Caki2 (cell line): ENCODE measurements around the gene CLEC5A. TPM values are rescaled to one million over a fixed set of nuclear protein-coding genes. Genes with fewer than 3 reads are reported as not detected.
"Not testable (repeated sequence)": the region's sequence is repeated elsewhere in the genome, so short reads cannot be mapped to it uniquely, and the experiment has no call there.

Source experiments
- DNase-seq: peaks from one replicate; pipeline ENCODE4 v3.0.0-alpha.2; 2015; ENCODE audit warnings: low read depth
- in situ Hi-C: cut with HindIII; loops from 2 replicates; pipeline ENCODE4 v1.10.0; 2016; ENCODE audit warnings: low sequenced_read_pairs, low pct_unique_long_range_greater_than_20kb, mixed read lengths
- total RNA-seq: library from RNA; depleted of rRNA; stranded (reverse); fragments of >200 nt; shearing (Covaris generic); gene quantifications from 2 replicates; pipeline ENCODE4 v1.2.3, GENCODE V29; 2014; ENCODE audit warnings: low replicate concordance; rRNA removed

CLEC5A gene
- not detected in 2 replicates for total RNA-seq

DNA sequence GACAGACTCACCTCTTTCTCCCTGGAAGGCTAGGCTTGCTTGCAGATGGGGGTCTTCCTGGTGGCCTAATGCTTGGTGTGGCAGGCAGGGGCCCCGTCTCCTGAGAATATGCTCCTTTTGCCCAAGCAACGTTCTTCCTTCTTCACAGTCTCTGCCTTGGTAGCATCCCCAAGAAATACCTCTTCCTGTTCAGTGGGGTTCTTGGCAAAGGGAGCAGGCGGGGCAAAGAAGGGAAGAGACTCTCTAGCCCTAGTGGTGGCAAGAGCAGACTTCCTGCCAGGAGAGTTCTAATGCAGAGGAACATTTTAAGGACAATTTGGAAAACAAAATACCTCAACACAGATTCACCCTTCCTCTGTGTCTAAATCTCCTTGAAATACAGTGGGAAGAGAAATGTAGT is at the start of gene CLEC5A:
CLEC5A (minus strand) TSS at position 179 of the 400 bp plus-strand sequence. CDS start 682 bp downstream, outside the sequence.
- in situ Hi-C loops, result no loop called here
- DNase-seq, result no peak

GRCh38 chr7:141993354-141993753 is 46.6 kb upstream of the CLEC5A start:
- DNase-seq, result no peak
- in situ Hi-C loops, result no loop called here

GRCh38 chr7:141992688-141993087 is 45.9 kb upstream of the CLEC5A start:
- no peak for DNase-seq
- in situ Hi-C loops, result no loop called here

DNA sequence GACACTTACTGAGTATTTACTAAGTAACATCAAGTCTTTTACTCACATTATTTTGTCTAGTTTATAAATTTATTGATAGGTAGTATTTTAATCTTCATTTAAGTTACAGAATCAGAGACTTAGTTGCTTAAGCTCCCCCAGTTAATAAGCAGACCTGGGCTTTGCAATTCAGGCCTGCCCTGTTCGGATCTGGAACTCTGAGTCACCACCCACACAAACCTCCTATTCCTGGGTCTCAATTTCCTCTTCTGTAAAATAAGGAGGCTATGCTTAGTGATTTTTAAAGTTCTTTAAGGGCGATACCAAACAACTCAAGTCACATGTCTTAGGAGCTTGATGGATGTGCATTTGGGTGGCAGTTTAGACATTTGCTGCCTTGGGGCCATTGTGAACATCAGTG is 45.4 kb upstream of the CLEC5A start:
- no peak for DNase-seq
- in situ Hi-C loops, result no loop called here

- in situ Hi-C loops, result no loop called here
- DNase-seq, result no peak
Observed at GRCh38 chr7:141991140-141991539, 44.4 kb upstream of the CLEC5A start.

DNA sequence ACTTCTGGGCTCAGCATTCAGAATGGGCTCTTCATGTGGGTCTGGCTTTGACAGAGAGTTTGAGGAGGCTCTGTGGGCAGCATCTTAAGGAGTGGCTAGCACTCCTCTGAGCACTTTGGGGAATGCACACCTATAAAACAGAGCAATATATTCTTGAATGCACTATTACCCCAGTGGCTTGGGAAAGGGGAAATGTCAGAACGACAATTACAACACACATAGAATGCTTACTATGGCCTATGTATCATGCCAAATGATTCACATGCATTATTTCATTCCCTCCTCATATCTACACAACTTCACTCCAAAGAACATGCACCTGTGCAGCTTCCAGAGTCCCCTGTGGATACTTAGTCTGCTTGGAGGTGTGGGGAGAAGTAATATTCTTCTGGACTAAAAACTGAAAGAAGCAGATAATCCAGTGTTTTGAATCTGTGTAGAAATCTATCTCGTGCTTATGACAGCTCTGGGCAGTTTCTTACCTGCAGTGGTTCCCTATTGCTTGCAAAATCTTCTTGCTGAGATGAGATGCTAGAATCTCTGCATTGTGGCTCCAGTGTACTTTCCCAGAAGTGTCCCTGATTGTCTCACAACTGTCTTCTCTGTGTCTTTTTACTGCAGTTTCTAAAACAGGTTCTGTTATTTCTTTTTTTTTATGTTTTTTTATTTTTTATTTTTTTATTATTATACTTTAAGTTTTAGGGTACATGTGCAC is 43.4 kb upstream of the CLEC5A start:
- no peak for DNase-seq
- in situ Hi-C loops, result no loop called here

DNA sequence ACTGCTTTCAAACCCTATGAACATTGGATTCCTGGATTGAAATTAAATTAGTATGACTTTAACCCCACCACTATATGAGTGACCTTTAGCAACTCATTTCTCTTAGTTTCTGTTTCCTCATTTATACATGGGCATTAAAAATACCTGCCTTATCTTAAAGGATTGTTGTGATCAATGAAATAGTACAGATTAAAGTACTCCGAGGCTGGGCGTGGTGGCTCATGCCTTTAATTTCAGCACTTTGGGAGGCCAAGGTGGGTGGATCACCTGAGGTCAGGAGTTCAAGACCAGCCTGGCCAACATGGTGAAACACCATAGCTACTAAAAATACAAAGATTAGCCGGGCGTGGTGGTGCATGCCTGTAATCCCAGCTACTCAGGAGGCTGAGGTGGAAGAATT is 41.0 kb upstream of the CLEC5A start:
- in situ Hi-C loops, DNase-seq: not testable (repeated sequence)

DNA sequence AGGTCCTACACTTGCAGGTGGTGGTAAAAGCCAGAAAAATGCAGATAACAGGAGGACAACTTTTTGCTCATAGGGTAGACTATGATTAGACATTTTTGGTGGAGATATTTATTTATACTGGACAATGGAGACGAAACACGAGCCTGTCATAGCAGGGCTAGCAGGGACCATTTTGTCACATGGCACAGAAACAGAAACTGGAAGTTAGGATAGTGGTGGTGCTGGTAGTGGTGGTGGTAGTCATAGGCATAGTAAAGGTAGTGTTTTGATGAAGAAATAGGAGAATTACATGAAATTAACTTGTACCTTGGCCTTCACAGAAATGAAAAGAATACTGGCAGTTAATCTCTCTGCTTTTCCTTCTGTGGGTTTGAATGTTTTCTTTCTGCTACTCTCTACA is 40.1 kb upstream of the CLEC5A start:
- no peak for DNase-seq

GRCh38 chr7:141985926-141986325 is 39.2 kb upstream of the CLEC5A start:
- in situ Hi-C loops, DNase-seq: not testable (repeated sequence)

More for the DNA sequence above, 40.1 kb upstream of the CLEC5A start:
- in situ Hi-C loops, result no loop called here

GRCh38 chr7:141979568-141979967 is 32.8 kb upstream of the CLEC5A start:
- in situ Hi-C loops, result no loop called here
- no peak for DNase-seq

GRCh38 chr7:141978351-141978750 is 31.6 kb upstream of the CLEC5A start:
- DNase-seq, result no peak
- in situ Hi-C loops, result no loop called here

GRCh38 chr7:141976524-141977245 is 29.9 kb upstream of the CLEC5A start:
- in situ Hi-C loops, result no loop called here
- no peak for DNase-seq

DNA sequence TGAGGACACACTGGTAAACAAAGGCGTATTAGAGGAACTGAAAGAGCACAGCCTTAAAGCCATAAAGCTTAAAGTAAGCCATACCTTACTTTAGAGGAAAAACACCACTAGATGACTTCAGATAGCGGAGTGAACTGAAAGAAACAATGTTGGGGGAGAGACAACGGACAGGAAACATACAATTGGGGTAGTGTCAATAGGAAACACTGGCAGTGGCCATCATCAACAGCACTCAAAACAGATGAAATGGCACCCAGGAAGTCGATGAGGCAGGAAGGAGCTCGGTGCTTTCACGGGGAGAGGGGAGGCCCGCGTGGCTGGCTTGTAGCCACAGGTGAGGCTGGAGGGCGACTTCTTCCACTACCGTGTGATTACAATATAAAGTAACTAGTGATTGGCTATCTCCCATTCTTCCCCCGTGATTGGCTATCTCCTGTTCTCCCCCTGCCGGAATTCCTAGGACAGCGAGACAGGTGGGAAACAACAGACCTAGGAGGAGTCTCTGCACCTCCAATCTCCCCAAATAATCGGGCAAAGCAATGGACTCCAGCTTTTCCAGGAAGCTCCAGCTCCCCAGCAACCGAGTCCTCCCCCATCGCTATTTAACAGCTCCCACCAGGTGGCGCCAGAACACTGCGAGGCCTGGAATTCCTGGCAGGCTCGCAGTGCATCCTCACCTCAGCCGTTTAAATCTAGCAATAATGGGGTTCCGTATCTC is 29.2 kb upstream of the CLEC5A start:
- DNase-seq, result peak; percentile 61
- in situ Hi-C loops, result no loop called here

DNA sequence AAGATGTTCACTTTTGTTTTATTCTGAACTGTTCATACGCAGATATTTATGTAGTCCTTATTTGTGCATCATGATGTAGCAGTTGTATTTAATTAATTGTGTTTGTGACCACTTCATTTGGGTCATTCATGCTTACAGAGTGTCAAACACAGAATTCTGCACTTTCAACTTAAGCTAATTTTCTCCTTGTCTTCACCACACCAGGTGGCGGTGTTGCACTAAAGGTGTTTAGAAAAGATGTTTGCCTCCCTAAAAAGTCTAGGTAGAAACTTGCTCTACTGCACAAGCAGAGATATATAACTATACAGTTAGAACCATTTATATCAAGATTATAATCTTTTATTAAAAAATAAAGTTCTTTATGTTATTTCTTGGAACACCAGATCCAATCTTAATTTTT is 28.1 kb upstream of the CLEC5A start:
- in situ Hi-C loops, result no loop called here
- DNase-seq, result peak; percentile 7

DNA sequence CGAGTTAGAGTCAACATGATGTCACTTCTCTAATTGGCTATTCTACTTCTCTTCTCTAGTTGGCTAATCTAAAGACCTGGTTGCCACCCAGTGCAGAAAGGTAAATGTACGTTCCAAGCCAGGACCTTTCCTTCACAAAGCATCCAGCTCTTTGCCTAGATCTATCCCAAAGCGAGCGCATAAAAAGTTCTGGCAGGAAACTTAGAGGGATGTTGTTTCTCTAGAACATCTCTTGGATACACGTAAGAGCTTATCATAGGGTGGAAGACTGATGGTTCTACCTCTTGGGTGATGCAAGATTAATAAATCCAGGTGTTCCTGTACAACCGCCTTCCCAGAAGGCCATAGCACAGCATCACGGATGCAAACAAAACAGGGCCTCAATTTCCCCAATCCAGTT is 26.9 kb upstream of the CLEC5A start, which contains the start of gene TAS2R38:
TAS2R38 (minus strand) TSS at position 101 of the 400 bp plus-strand sequence; CDS start at position 17, 84 bp downstream.
- no peak for DNase-seq
- in situ Hi-C loops, result no loop called here

DNA sequence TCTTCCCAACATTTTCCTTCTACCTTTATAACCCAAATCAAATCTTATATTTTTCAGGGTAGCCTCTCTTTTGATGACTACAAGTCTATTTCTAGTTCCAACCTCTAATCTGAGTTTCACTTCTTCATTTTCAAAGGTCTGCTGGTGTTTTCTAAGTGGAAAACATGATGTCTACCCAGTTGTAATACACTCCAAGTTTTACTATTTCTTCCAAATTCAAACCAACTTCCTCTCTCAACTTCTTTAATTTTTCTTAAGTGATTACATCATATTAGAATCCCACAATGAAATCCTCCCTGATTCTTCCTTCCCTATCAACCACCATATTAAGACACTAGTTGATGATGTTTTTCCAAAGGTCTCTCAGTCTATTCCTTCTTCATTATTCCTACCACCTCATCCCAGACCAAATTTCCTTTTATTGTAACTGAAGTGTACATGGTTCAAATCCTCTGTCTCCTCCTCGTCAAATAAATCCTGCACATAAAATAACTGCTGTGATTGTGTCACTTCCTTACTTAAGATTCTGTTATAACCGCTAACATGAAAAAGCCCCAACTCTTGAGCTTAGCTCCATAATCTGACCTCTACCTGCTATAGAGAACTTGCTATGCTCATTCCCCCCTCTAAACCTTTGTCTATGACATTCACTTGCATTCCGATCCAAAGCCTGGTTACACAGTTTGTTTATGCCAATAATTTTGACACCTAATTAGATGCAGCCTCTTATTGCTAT is 14.1 kb upstream of the CLEC5A start:
- in situ Hi-C loops, result no loop called here
- no peak for DNase-seq

DNA sequence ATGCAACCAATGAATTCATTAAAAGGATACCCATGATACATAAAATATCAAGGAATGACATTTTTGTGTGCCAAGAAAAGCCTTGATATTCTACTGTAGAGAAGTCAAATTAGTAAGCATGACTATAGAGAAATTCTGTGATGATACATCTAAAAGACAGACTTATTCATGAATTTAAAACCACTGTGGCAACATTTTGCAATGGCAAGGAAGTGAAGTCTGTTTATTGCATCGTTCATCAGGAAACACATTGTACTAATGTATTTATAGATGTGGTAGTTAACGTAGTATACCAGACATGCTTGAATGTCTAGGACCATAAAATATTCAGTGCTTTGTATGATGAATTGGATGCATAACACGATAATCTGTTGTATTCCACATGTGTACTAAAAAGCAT is 9.3 kb upstream of the CLEC5A start:
- in situ Hi-C loops, result no loop called here

DNA sequence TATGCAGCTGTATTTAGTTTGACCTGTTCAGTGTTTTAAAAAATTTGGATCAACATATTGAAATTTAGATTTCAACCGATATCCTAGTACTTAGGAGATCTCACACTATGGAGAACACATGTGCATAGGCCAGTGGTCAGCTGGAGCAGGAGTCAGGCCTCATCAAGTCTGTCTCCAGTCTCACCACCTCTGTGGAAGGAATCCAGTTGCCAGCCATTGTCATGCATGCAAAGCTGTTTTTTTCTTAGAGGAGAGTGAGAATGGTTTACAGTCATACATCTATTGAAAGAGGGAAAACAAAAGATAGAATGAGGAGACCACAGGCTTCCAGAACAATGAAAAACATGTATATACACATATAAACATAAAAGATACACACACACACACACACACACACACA is 7.6 kb upstream of the CLEC5A start:
- in situ Hi-C loops, result no loop called here
- DNase-seq, result no peak

More for the DNA sequence above, 9.3 kb upstream of the CLEC5A start:
- no peak for DNase-seq
